B cell (primary cell): ENCODE measurements around the gene CCL15. TPM values are rescaled to one million over a fixed set of nuclear protein-coding genes. Genes with fewer than 3 reads are reported as not detected.

Source experiments
- ATAC-seq: fragments of 200-7000 bp; cut with Tn5 transposase; one replicate; pipeline ENCODE4 v1.10.0; 2021; ENCODE audit warnings: low read depth, mild to moderate bottlenecking, moderate number of reproducible peaks, moderate library complexity
- CTCF ChIA-PET: fragments of 350-600 bp; sonication (Branson Sonifier 250); formaldehyde crosslinking; loops from one replicate; lab custom pipeline; 2021; ENCODE audit warnings: antibody characterized with exemption, inconsistent platforms; lab: Charles Lee
- POLR2A ChIA-PET: fragments of 350-600 bp; sonication (Branson Sonifier 250); formaldehyde crosslinking; loops from one replicate; lab custom pipeline; 2021; ENCODE audit warnings: antibody characterized with exemption; lab: Charles Lee
- DNase-seq: peaks from one replicate; pipeline ENCODE4 v3.0.0; 2013
- H2AFZ ChIP-seq: 2 replicates; pipeline ENCODE4 v1.6.1; 2012; ENCODE audit warnings: mild to moderate bottlenecking, low read depth, low read length; ENCODE audit not compliant: insufficient read depth, poor library complexity, severe bottlenecking
- H3K27ac ChIP-seq, 2 donors: 1 replicate in 1 of 2; 2 replicates in 1 of 2; pipeline ENCODE4 v1.5.1; 2012 to 2013; ENCODE audit warnings: low read length in 2 of 2, mild to moderate bottlenecking in 2 of 2, moderate library complexity in 1 of 2
- H3K27me3 ChIP-seq, 4 experiments: fragments of 200-600 bp in 1 of 4; sonication (generic) in 1 of 4; replicated peaks in 1 of 4; 1 replicate in 2 of 4; 2 replicates in 2 of 4; pipeline versions ENCODE4 v1.6.1 to v1.7.0; 2013 to 2016; ENCODE audit warnings: low read length in 3 of 4, mild to moderate bottlenecking in 2 of 4, mixed read lengths in 1 of 4, moderate library complexity in 1 of 4; ENCODE audit not compliant: insufficient read depth in 4 of 4, control insufficient read depth in 3 of 4; ENCODE audit errors: control extremely low read depth in 1 of 4
- H3K36me3 ChIP-seq, 2 experiments: replicated peaks in 1 of 2; 1 replicate in 1 of 2; 2 replicates in 1 of 2; pipeline versions ENCODE4 v1.6.1 to v1.7.1; 2013; ENCODE audit warnings: low read length in 1 of 2; ENCODE audit not compliant: insufficient read depth in 2 of 2, control insufficient read depth in 1 of 2; ENCODE audit errors: control extremely low read depth in 1 of 2, extremely low read depth in 1 of 2
- H3K4me1 ChIP-seq, 2 donors: fragments of 200-600 bp in 1 of 2; sonication (generic) in 1 of 2; 1 replicate in 1 of 2; 2 replicates in 1 of 2; pipeline versions ENCODE4 v1.5.1 to v1.6.1; 2013 to 2017; ENCODE audit warnings: low read length in 2 of 2; ENCODE audit not compliant: control insufficient read depth in 2 of 2, insufficient read depth in 2 of 2
- H3K4me2 ChIP-seq: replicated peaks from 2 replicates; pipeline ENCODE3; 2012; ENCODE audit warnings: mild to moderate bottlenecking, low read depth, low read length; ENCODE audit not compliant: poor library complexity, severe bottlenecking
- H3K4me3 ChIP-seq, 5 experiments: fragments of 200-600 bp in 1 of 5; sonication (generic) in 1 of 5; 1 replicate in 3 of 5; 2 replicates in 2 of 5; pipeline versions ENCODE4 v1.5.1 to v1.7.0; 2011 to 2016; ENCODE audit warnings: low read length in 4 of 5, mild to moderate bottlenecking in 4 of 5, low read depth in 2 of 5, control low read depth in 1 of 5, moderate library complexity in 1 of 5; ENCODE audit not compliant: insufficient read depth in 1 of 5; ENCODE audit errors: control extremely low read depth in 1 of 5, extremely low read depth in 1 of 5
- H3K79me2 ChIP-seq: fragments of 200-600 bp; sonication (generic); one replicate; pipeline ENCODE4 v1.6.0; 2016; ENCODE audit warnings: low read length; ENCODE audit not compliant: control insufficient read depth, insufficient read depth
- H3K9ac ChIP-seq: fragments of 200-600 bp; sonication (generic); 2 replicates; pipeline ENCODE4 v1.6.1; 2017; ENCODE audit warnings: mild to moderate bottlenecking, low read length, moderate library complexity
- H3K9me3 ChIP-seq, 3 donors: one replicate each; pipeline versions ENCODE4 v1.6.1 to v1.7.1; 2013; ENCODE audit warnings: low read length in 2 of 3; ENCODE audit not compliant: control insufficient read depth in 2 of 3, insufficient read depth in 1 of 3; ENCODE audit errors: control extremely low read depth in 1 of 3
- H4K20me1 ChIP-seq: 2 replicates; pipeline ENCODE4 v1.6.0; 2012; ENCODE audit warnings: mild to moderate bottlenecking, low read length; ENCODE audit not compliant: insufficient read depth, control insufficient read depth, poor library complexity, severe bottlenecking
- H3K27ac Mint-ChIP-seq: one replicate; pipeline ENCODE4 v1.8.0; 2021; ENCODE audit warnings: mixed read lengths
- H3K27me3 Mint-ChIP-seq: one replicate; pipeline ENCODE4 v1.8.0; 2021; ENCODE audit warnings: mixed read lengths
- H3K4me1 Mint-ChIP-seq: one replicate; pipeline ENCODE4 v1.8.0; 2021; ENCODE audit warnings: mixed read lengths
- H3K4me3 Mint-ChIP-seq: one replicate; pipeline ENCODE4 v1.8.0; 2021; ENCODE audit warnings: mixed read lengths
- H3K9me3 Mint-ChIP-seq: one replicate; pipeline ENCODE4 v1.8.0; 2022; ENCODE audit warnings: mixed read lengths; ENCODE audit not compliant: insufficient read depth
- CTCF ChIP-seq: fragments of 200-600 bp; IDR thresholded peaks from one replicate; pipeline ENCODE4 v1.8.0; 2022; ENCODE audit warnings: antibody characterized with exemption, mild to moderate bottlenecking
- EZH2 ChIP-seq: IDR thresholded peaks from 2 replicates; pipeline ENCODE4 v1.6.1; 2012; ENCODE audit warnings: borderline replicate concordance, low read depth, mild to moderate bottlenecking, moderate library complexity, low read length; ENCODE audit not compliant: insufficient read depth, poor library complexity, severe bottlenecking
- WGBS: methylation state at CpG from one replicate; pipeline ENCODE4 v1.1.5; 2013; ENCODE audit warnings: missing lambda C conversion rate; ENCODE audit not compliant: insufficient coverage; 5-methylcytosine and 5-hydroxymethylcytosine counted together
- intact Hi-C: fragments of 100-400 bp; cut with micrococcal nuclease; formaldehyde crosslinking; loops from one replicate; pipeline ENCODE4 v1.10.0; 2022
- polyA plus RNA-seq: library from polyadenylated mRNA; depleted of rRNA; stranded (reverse); fragments of >200 nt; gene quantifications from 2 replicates; pipeline ENCODE4 v1.2.3, GENCODE V29; 2012
- total RNA-seq, 2 donors: library from RNA; stranded (reverse); fragments of 120-200 nt in 1 of 2; gene quantifications; 1 replicate in 1 of 2; 2 replicates in 1 of 2; pipeline versions ENCODE4 v1.2.3 to v1.2.4, GENCODE V29; 2013 to 2022

Gene CCL15
- total and polyA plus RNA-seq, 2 donors (not counting 1 experiment from before 2014, with no cell fraction given) = not detected

- no peak overlapping the region for H3K4me3 ChIP-seq
- no peaks in the 10 kb centered on the region for H3K79me2 ChIP-seq
- H3K27ac ChIP-seq = no peak overlapping the region
- no peak for TF ChIP-seq CTCF
- TF ChIP-seq EZH2 = no peak
- Mint-ChIP-seq H3K4me1 (peaks cover 10% of the 10 kb centered on the region), H3K27ac (no peak overlapping the region), H3K4me3 (no peak overlapping the region), H3K27me3 (peaks cover 21% of the 10 kb centered on the region), H3K9me3 (no peaks in the 10 kb centered on the region)
- ATAC-seq (no peak), DNase-seq (no peak)
- H3K4me2 ChIP-seq = no peak overlapping the region
- intact Hi-C loops = no loop called here
- no peaks in the 10 kb centered on the region for H3K9me3 ChIP-seq
- no peaks in the 10 kb centered on the region for H4K20me1 ChIP-seq
- H2AFZ ChIP-seq = no peak overlapping the region
- peaks cover 4 to 5% of the 10 kb centered on the region in 2 donors for H3K4me1 ChIP-seq
- no peak overlapping the region for H3K9ac ChIP-seq
- no peaks in the 10 kb centered on the region for H3K27me3 ChIP-seq
- no CpG with 5 or more reads among the region's 1 CpG for WGBS
- ChIA-PET POLR2A (no interaction called here), CTCF (interaction anchor here (5.2 to 15.7 kb wide), 3 partner anchors 10 to 510 kb away, joined by 26 to 639 read pairs (median 72); partner anchors contain the start of gene CCL16)
- H3K36me3 ChIP-seq = no peaks in the 10 kb centered on the region
Measured at GRCh38 chr17:35972066-35972465, 29.3 kb downstream of the CCL15 start.

DNA sequence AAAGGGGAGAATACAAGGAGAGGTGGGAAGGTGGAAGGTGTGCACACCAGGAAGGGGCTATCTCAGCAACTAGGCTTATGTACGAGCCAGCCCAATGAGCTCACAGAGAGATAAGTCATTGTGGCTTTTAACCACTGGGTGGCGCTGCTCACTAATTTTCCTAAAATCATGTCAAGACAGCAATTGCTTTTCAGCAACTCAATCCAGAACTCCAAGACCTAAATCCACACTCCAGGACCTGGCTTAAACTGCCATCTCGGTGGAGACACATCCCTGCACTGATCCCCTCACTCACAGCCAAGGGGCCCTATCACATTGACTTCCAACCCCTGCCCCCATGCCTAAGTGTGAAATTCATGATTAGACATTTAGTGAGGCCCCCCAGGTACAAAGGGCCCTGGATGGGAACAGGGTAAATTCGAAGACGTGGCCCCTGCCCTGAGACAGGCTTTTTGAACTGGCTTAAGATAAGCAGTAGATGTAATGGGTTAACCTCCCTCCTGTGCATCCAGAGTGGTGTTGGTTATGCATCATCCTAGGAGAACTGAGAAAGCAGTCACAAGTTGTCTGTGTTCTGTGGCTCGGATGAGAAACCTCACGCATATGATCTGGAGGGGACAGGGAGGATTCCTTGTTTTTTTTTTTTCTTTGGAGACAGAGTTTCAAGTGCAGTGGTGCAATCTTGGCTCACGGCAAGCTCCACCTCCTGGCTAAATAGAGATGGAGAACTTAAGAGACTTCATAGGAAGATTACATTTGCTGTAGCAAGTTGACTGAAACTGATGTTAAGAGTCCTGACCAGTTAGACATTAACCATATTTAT, 31.6 kb downstream of the CCL15 start:
- no peaks in the 10 kb centered on the region for H3K79me2 ChIP-seq
- CTCF ChIA-PET = interaction anchor here (0.5 to 15.7 kb wide), 39 partner anchors 8 to 1132 kb away, joined by 3 to 639 read pairs (median 4); partner anchors contain the start of genes CCL16 and ZNHIT3
- H3K27ac ChIP-seq = no peak overlapping the region
- peaks cover 1% of the 10 kb centered on the region for H3K4me1 Mint-ChIP-seq
- POLR2A ChIA-PET = interaction anchor here (0.6 to 1.0 kb wide), 2 partner anchors 115 to 514 kb away, joined by 3 to 8 read pairs; no protein-coding TSS in a partner anchor
- H3K4me3 ChIP-seq = no peak overlapping the region
- TF ChIP-seq CTCF (peak; percentile 92), EZH2 (no peak)
- H3K9me3 Mint-ChIP-seq = no peaks in the 10 kb centered on the region
- no peak overlapping the region for H3K27ac Mint-ChIP-seq
- H3K27me3 Mint-ChIP-seq = peaks cover 21% of the 10 kb centered on the region
- no peaks in the 10 kb centered on the region for H3K36me3 ChIP-seq
- no peaks in the 10 kb centered on the region for H3K9me3 ChIP-seq
- H3K4me2 ChIP-seq = no peak overlapping the region
- no peaks in the 10 kb centered on the region for H4K20me1 ChIP-seq
- no peak overlapping the region for H2AFZ ChIP-seq
- WGBS = 43% methylated on average over 7 of the region's 8 CpGs
- H3K4me3 Mint-ChIP-seq = no peak overlapping the region
- peak; percentile 60 for ATAC-seq
- no peaks in the 10 kb centered on the region for H3K27me3 ChIP-seq
- intact Hi-C loops = loop anchor here (1.0 kb wide), 2 partner anchors 180 to 514 kb away; no protein-coding TSS in a partner anchor
- H3K9ac ChIP-seq = no peak overlapping the region
- H3K4me1 ChIP-seq = no peaks in the 10 kb centered on the region
- DNase-seq = peak; percentile 84
